Stimulated activated CD4-positive, alpha-beta T cell treated with anti-CD3 and anti-CD28 coated beads, TNF-alpha, amount 100 ng/mL, for 1 hour (primary cell): ENCODE results near the gene TTC24.
A peak's percentile ranks its signal among the peaks of the same experiment; 100 is the strongest.
"Not testable (repeated sequence)": the region's sequence is repeated elsewhere in the genome, so short reads cannot be mapped to it uniquely, and the experiment has no call there.

Experiments
- DNase-seq, 3 donors: peaks; one replicate each; pipeline ENCODE4 v3.0.0-alpha.2; 2020; ENCODE audit warnings: low read depth in 3 of 3, low spot score in 1 of 3

Gene TTC24

GRCh38 chr1:156602557-156602993 lies 23.1 kb downstream of the TTC24 start:
- DNase-seq, result no peak

DNA sequence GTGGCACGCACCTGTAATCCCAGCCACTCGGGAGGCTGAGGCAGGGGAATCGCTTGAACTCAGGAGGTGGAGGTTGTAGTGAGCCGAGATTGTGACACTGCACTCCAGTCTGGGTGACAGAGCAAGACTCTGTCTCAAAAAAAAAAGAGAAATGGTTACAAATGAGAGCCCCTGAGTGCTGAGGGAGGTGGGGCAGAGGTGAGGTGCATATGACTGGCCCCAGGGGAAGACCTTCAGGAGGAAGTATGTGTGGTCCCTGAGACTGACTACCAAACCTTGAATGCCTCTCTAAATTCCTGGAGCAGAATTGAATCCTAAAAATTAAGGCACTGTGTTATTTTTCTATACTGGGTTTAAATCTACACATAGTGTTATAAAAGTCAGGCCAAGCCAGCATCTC lies 27.8 kb downstream of the TTC24 start:
- DNase-seq, result not testable (repeated sequence)

DNA sequence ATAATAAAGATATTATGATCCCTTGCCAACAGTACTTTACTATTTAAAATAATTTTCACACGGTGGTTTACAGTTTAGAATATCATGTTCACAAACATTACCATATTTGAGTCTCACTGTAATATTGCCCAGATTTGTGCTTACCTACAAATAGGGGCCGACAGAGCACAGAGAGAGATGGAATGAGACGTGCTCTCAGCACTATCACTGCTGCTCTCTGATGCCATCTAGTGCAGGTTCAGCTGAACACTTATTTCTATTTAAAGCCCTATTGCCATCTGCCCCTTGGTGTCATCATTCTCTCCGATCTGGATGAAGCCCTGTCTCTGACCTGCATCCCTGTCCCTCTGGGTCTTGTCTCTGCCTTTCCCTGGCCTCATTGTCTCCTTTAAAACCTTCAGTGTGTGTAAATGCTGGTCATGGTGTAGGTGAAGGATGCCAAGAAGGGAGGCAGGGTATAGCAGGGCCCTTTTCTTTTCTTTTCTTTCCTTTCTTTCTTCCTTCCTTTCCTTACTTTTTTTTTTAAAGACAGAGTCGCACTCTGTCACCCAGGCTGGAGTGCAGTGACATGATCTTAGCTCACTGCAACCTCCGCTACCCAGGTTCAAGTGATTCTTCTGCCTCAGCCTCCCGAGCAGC lies 28.6 kb downstream of the TTC24 start:
- peak in 1 of 3 donors; percentile 42 for DNase-seq

GRCh38 chr1:156608981-156609380 lies 29.5 kb downstream of the TTC24 start:
- no peak for DNase-seq

GRCh38 chr1:156610072-156610471 lies 30.5 kb downstream of the TTC24 start:
- not testable (repeated sequence) for DNase-seq

DNA sequence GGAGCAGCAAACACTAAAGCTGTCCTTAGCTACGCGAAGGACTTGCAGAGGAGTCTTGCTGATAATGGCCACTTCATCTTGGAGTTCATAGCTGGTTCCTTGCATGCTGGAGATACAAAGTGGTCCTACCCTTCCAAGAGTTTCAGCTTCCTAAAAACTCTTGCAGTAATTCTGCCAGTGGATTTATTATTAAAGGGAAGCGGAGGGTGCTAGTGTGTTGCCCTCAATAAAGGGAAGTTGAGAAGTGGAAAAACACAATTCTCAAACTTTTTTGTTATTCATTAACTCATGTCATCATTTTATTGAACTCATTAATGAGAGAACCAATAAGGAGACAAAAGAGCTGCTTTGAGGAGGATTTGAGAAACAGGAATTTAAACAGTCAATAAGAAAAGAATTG lies 33.1 kb downstream of the TTC24 start:
- DNase-seq, result no peak

- no peak for DNase-seq
Measured at GRCh38 chr1:156615946-156616345, 36.4 kb downstream of the TTC24 start.

DNA sequence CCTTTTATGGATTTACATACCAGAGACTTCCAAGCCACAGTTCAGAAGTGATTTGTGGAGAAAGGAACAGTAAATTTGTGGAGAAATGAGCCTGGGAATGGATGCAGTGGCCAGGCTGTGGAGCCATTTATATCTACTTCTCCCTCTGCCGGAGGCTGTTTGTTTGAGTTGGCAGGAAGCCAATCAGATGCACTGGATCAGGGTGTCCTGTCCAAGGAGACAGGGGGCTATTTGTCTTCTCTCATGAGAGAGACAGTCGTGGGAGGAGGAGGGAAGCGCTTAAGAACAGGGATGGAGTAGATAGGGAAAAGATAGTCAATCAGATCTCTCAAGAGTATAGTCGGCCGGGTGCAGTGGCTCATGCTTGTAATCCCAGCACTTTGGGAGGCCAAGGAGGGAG lies 36.9 kb downstream of the TTC24 start:
- DNase-seq, result no peak

DNA sequence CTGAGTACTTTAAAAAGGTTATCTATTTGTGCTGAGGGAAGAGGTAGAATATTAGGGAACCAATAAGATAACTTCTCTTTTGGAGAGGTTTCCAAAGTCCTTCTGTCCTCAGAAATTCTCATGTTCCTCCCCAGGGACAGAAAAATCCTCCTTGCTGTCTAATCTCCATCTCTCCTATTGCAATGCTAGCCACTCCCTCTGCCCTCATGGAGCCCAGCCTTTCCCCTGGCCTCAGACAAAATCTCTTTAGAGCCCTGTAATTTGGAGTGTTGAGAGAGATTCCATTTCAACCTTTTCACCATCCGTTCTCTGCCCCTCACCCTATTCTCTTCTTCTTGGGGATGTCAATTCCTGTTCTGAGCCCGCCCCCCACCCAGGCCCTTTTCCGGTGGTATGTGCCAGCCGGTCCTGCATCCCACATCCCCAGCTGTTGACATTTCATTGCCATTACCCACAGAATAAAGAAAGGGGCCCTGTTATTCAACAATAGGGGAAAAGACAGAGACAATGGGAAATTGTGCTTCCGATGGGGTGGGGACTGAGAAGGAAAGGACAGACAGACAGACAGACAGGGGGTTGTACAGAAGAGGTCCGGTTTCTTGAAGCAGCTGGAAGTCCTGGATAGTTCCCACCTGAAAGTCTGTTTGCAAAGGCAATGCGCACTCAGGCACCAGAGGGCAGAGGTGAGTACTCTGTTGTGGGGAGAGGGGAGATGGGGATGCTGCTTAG lies 39.5 kb downstream of the TTC24 start, which contains the start of gene HAPLN2:
TSS of gene HAPLN2 (plus strand) at position 563 of the 729 bp plus-strand sequence. CDS start 4,076 bp downstream, outside the sequence.
- DNase-seq, result no peak

DNA sequence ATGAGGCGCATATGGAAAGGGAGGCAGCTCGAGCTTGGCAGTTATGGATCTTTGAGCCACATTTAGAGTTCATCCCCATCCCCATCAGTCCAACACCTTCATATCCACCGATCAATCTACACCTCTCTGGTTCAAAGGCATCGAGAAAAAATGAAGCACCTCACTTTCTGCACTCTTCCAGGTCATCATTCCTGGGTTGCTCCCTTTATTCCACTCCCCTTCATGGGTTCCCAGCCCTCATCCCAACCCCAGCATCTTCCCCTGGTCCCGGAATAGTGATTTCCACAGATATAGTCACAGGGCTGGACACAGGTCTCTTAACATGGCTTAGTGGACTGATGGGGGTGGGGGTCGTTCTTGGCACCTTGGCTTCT lies 40.0 kb downstream of the TTC24 start:
- DNase-seq, result no peak

GRCh38 chr1:156622581-156623297 lies 43.2 kb downstream of the TTC24 start:
- no peak for DNase-seq

DNA sequence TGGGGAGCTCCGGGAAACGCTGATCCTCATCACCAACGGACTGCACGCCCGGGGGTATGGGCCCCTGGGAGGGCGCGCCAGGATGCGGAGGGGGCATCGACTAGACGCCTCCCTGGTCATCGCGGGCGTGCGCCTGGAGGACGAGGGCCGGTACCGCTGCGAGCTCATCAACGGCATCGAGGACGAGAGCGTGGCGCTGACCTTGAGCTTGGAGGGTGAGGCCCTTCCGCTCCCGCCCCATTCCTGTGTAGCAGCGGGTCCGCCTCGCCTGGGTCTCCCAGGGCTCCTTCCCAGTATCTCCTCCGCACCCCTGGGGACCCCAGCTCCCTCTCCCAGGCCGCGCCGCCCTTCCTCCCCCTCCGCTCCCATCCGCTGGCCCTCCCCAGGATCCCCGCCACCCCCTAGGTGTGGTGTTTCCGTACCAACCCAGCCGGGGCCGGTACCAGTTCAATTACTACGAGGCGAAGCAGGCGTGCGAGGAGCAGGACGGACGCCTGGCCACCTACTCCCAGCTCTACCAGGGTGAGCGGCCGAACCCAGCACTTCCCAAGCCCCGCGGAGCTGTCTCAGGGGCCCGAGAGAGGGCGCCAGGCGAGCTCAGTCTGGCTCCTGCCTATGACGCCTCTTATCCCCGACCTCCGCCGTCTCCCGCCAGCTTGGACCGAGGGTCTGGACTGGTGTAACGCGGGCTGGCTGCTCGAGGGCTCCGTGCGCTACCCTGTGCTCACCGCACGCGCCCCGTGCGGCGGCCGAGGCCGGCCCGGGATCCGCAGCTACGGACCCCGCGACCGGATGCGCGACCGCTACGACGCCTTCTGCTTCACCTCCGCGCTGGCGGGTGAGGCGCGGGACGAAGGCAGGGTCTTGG lies 44.7 kb downstream of the TTC24 start:
- no peak for DNase-seq

- DNase-seq, result no peak
Measured at GRCh38 chr1:156624814-156625435, 45.4 kb downstream of the TTC24 start.

DNA sequence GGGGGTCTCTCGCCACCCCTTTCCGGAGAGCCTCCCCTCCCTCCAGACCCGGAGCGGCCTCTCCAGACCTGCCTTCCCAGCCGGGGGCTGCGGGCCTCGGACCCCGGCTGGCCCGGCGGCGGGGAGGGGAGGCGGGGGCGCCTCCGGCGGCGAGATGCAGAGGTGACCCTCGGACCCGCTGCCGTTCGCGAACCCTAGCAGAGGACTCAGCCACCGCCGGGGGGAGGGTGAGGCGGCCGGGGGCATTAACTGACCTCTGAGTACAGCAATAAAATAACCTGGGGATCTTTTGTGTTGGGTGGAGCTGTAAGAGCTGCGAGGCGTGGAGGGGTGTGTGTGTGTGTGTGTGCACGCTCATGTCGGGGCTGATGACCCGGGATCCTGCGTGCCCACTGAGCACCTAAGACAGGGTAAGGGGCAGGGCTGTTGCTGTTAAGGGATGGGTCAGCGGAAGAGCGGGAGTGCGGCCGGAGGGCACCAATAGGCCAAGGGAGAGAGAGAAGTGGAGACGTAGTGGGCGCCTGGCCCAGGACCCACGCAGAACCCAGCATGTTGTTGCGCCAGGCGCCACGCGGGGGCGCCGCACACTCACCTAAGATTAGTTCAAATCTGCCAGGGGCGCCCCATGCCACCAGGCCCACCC lies 46.0 kb downstream of the TTC24 start:
- DNase-seq, result peak; percentile 25 to 64 (median 47)

DNA sequence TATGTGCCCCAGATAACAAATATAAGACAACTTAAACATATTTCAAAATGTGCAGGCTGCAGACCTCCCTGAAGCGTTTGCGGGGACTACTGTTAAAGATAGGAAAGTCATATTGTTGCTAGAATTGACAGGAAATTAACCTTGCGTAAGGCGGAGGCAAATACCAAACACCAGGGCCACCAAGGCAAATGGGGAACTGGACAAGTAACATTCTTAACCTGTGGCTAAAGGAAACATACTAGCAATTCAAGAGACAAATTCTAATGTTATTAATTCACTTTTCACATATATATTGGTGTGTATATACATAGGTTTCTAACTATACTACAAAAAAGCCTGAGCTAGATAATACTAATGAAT lies 46.5 kb downstream of the TTC24 start:
- no peak for DNase-seq

DNA sequence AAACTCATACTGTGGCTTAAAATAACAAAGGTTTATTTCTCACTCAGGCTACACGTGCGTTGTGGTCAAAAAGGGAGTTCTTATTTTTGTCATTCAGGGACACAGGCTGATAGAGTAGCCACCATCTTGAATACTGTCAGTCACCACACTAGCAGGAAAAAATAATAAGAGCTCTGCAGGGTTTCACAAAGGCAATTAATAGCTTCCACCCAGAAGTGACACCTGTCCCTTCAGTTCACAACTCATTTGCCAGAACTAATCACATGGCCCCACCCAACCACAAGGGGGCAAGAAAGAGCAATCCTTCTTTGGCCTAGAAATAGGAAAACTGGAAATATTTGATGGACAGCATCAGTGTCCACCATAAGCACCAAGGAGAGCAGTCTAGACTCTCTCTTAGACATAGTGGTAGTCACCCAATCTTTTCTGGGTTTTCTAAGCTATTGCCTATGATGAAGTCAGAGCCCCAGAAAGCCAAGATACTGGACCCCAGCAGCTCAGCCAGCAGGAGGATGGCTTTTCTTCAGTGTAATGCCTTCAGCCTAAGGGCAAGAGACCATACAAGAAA lies 47.9 kb downstream of the TTC24 start:
- DNase-seq, result no peak

DNA sequence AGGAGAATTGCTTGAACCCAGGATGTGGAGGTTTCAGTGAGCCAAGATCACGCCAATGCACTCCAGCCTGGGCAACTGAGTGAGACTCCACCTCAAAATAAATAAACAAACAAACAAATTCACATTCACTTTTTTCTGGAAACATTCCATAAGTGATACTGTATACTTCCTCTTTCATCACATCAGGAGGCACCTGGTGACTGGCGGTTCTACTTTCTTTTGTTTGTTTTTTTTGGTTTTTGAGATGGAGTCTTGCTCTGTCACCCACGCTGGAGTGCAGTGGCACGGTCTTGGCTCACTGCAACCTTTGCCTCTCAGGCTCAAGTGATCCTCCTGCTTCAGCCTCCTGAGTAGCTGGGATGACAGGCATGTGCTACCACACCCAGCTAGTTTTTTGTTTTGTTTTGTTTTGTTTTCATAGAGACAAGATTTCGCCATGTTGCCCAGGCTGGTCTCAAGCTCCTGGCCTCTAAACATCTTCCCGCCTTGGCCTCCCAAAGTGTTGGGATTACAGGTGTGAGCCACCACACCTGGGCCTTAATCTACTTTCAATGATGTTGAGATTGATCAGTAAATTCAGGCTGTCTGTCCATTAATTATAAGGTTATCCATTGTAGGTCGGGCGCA lies 50.4 kb downstream of the TTC24 start:
- no peak for DNase-seq

DNA sequence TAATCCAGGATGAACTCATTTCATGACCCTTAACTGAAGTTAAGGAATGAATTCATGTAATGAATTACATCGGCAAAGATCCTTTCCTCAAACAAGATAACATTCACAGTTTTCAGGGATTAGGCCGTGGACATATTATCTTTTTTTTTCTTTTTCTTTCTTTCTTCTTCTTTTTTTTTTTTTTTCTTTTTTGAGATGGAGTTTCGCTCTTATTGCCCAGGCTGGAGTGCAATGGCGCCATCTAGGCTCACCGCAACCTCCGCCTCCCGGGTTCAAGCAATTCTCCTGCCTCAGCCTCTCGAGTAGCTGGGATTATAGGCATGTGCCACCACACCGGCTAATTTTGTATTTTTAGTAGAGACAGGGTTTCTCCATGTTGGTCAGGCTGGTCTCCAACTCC lies 51.6 kb downstream of the TTC24 start:
- not testable (repeated sequence) for DNase-seq

- DNase-seq, result no peak
Measured at GRCh38 chr1:156632355-156632754, 52.8 kb downstream of the TTC24 start.
